AG09309 (cell line): ENCODE data around the gene LHX1.

ENCODE experiments used
- DNase-seq: peaks from one replicate; pipeline ENCODE4 v3.0.0-alpha.2; 2010; ENCODE audit warnings: low read depth
- H3K4me3 ChIP-seq: 2 replicates; pipeline ENCODE4 v1.5.1; 2011; ENCODE audit warnings: mild to moderate bottlenecking, low read depth, low read length, moderate library complexity; ENCODE audit not compliant: control insufficient read depth
- TF ChIP-seq, protein P1 (sequence below): IDR thresholded peaks from 2 replicates; pipeline ENCODE4 v1.5.1; 2011; ENCODE audit warnings: mild to moderate bottlenecking, low read depth, low read length, inconsistent platforms; ENCODE audit not compliant: insufficient read depth, control insufficient read depth; ENCODE audit errors: missing control alignments

The LHX1 gene

DNA sequence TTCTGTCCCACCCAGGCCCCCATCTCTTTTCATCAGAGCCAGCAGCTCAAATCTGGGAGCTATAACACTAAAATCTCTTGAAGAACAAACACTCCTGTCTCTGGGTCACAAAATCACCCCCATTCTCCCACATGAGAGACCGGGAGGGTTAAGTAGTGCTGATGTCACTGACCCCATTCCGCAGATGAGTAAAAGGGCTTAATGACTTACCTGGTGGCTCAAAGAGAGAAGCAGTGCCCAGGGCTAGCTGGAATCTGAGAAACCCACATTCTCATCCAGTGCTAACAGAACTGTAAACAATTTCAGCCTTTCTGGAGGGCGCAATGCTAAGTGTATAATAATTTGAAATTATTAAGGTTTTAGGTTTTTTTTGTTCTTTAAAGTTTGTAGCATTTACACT lies 26.3 kb upstream of the LHX1 start:
- TF ChIP-seq, protein P1, sequence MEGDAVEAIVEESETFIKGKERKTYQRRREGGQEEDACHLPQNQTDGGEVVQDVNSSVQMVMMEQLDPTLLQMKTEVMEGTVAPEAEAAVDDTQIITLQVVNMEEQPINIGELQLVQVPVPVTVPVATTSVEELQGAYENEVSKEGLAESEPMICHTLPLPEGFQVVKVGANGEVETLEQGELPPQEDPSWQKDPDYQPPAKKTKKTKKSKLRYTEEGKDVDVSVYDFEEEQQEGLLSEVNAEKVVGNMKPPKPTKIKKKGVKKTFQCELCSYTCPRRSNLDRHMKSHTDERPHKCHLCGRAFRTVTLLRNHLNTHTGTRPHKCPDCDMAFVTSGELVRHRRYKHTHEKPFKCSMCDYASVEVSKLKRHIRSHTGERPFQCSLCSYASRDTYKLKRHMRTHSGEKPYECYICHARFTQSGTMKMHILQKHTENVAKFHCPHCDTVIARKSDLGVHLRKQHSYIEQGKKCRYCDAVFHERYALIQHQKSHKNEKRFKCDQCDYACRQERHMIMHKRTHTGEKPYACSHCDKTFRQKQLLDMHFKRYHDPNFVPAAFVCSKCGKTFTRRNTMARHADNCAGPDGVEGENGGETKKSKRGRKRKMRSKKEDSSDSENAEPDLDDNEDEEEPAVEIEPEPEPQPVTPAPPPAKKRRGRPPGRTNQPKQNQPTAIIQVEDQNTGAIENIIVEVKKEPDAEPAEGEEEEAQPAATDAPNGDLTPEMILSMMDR = no peak
- DNase-seq = no peak
- H3K4me3 ChIP-seq = no peak overlapping the region

DNA sequence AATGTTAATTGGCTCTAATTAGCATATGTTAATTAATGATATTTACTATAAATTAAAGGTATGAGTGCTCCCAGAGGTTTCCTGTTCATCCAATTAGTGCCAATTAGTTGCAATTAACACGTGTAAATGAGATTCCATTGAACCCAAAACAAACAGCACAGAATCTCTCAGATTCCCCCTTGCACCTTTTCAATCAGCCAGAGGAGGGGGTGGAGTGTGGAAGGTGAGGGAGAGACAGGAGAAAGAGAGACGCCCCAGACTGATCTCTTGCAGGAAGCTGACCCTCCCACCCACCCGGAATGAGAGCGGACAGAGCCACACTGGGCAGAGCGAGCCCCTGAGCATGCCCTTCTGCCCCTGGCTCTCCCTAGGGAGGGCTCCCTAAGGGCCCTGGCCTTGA lies 24.1 kb upstream of the LHX1 start:
- DNase-seq = no peak
- H3K4me3 ChIP-seq = no peak overlapping the region

DNA sequence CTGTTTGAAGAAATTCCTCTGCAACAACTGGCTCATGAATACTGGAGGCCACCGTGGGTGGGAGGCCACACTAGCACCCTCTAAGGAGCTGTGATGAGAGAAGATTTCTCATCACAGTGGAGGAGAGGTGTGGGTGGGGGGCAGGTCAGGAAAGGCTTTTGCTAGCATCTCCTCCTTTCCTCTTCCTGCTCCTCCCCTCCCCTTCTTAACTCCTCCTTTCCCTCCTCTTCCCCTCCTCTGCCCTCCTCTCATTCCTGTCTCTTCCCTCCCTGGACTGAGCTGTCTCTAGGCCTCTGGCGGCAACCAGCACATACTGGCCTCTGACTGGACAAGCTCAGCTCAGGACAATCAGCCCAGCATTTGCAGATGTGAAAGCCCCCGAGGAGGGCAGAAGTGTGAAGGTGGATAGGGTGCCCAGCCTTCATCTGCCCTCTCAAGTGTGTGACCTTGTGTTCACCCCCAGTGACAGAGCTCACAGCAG lies 19.0 kb upstream of the LHX1 start:
- no peak overlapping the region for H3K4me3 ChIP-seq
- TF ChIP-seq, protein P1 = no peak
- no peak for DNase-seq

More for the DNA sequence above, 24.1 kb upstream of the LHX1 start:
- TF ChIP-seq, protein P1 = no peak

DNA sequence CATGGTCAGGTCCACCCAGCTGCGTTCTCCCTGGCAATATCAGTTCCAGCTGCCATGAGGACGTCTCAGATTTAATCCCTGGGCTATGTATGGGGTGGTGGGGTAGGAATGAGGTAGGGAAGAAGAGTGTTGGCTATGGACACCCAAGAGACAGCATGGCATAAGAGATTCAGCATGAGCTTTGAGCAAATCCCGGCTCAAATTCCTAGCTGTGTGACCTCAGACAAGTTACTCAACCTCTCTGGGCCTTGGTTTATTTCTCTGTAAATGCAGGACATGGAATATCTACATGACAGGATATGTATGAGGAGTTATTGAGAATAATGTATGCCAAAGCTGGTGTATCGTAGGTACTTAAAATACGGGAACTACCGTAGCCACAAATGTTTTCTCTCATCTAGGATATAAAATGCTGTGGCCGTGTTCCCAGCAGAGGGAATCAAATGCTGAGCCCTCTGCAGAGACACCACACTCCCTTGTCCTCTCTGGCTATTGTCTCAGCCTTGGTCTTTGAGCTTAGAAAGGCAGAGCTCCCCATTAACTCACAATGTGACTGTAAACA lies 17.8 kb upstream of the LHX1 start:
- DNase-seq = no peak
- TF ChIP-seq, protein P1 = no peak
- H3K4me3 ChIP-seq = no peak overlapping the region

DNA sequence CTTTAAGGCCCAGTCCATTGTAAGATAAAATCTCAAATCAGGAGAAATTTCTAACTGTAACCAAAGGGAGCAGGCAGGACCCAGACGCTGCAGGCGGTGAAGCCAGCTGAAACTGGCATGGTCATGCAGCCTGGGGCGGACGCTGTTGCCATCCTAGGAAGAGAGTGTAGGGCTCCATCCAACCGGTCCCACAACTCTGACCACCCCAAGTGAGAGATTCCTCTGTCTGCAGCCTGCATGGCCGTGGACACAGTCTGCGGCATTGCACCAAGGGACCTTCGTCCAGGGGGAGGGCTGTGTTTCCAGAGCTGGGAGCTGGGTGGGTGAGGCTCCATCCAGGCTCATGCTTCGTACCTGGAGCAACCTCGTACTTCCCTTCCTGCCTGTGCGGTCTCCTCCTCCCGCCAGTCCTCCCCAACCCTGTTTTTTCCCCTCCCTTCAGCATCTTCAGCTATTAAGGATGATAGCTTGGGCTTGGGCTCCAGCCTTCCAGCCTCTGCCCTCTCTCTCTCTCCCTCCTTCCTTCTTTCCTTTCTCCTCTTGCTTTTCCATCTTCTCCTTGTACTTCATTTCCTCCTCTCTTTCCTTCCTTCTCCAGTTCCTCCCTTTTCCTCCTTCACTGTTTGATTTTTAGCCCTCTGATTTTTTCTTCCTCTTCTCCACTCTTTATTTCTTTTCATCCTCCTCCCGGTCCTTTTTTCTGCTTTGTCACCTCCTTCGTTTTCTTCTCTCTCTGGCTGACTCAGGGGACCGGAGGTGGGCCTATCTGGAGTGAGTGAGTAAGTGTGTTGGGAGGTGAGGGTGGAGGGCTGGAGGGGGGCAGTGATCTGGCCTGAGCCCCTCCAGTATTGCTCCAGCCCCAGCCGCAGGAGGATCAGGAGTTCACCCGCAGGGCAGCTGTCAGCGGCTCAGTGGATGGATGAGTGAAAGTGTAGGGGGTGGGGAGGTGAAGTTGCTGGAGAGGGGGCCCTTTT lies 17.0 kb upstream of the LHX1 start:
- H3K4me3 ChIP-seq = no peak overlapping the region
- TF ChIP-seq, protein P1 = no peak
- DNase-seq = no peak

DNA sequence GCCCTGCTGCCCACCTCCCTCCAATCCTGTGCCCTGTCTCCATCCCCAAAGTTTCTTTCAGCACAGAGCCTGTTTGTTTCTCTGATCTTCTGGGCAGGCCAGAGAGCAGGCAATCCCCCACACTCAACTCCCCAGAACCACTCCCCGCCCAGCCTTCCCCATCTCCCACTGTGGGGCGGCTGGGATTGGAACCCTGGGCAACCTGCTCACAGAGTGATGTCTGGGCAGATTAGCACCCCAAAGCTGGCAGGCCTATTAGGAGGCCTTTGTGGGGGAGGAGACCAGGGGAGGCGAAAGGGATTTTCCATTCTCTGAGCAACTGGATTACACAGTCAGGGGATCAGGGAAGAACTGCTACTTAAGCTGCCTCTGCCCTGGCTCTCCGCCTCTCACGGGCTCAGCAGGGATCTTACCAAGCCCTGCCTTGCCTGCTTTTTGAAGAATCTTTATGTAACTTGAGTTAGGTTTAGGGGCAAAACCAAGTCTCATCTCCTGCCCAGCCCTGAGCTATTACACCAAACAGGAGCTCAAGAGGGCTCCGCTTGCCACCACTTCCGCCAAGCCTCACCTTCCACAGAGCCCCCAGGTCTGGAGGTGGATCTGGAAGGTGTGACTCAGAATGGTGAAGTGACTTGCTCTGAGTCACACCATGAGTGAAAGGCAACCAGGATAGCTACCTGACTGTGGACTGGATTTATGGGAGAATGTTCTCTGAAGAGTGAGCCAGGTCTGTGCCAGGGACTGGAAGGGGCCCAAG lies 16.0 kb upstream of the LHX1 start:
- no peak overlapping the region for H3K4me3 ChIP-seq
- TF ChIP-seq, protein P1 = no peak
- DNase-seq = no peak
